MG63 (cell line): ENCODE data around the gene NAPA. TPM values are rescaled to one million over a fixed set of nuclear protein-coding genes. Genes with fewer than 3 reads are reported as not detected.

Experiments used
- DNase-seq: peaks from one replicate; pipeline ENCODE4 v3.0.0-alpha.2; 2020
- H3K27me3 ChIP-seq: fragments of 250-450 bp; sonication (Bioruptor Pico); 2 replicates; pipeline ENCODE4 v1.5.1; 2020; ENCODE audit warnings: mild to moderate bottlenecking, moderate library complexity
- H3K36me3 ChIP-seq: fragments of 250-450 bp; sonication (Bioruptor Pico); 2 replicates; pipeline ENCODE4 v1.5.1; 2020; ENCODE audit warnings: mild to moderate bottlenecking, moderate library complexity
- H3K4me3 ChIP-seq: fragments of 250-450 bp; sonication (Bioruptor Pico); 2 replicates; pipeline ENCODE4 v1.5.1; 2020; ENCODE audit warnings: mild to moderate bottlenecking, moderate library complexity
- H3K9me3 ChIP-seq: fragments of 250-450 bp; sonication (Bioruptor Pico); 2 replicates; pipeline ENCODE4 v1.5.1; 2020; ENCODE audit warnings: mild to moderate bottlenecking, moderate library complexity
- total RNA-seq: library from RNA; depleted of rRNA; stranded (reverse); fragments of >200 nt; shearing (Covaris generic); gene quantifications from 2 replicates; pipeline ENCODE4 v1.2.3, GENCODE V29; 2014; ENCODE audit warnings: low replicate concordance; rRNA removed

NAPA gene
- total RNA-seq, 1 experiment from 2014 or later, result 141 TPM

- Histone ChIP-seq H3K36me3 (no peaks in the 10 kb centered on the region), H3K4me3 (no peak overlapping the region), H3K27me3 (peaks cover 54% of the 10 kb centered on the region), H3K9me3 (peaks cover 16% of the 10 kb centered on the region)
- no peak for DNase-seq
Measured at GRCh38 chr19:47459477-47459876, 55.4 kb downstream of the NAPA start.

GRCh38 chr19:47458672-47459071, 56.2 kb downstream of the NAPA start:
- Histone ChIP-seq H3K4me3 (no peak overlapping the region), H3K9me3 (peaks cover 16% of the 10 kb centered on the region), H3K27me3 (peaks cover 59% of the 10 kb centered on the region), H3K36me3 (no peaks in the 10 kb centered on the region)
- no peak for DNase-seq

- no peak for DNase-seq
- H3K27me3 ChIP-seq, result peaks cover 75% of the 10 kb centered on the region
- H3K9me3 ChIP-seq, result peaks cover 16% of the 10 kb centered on the region
- no peaks in the 10 kb centered on the region for H3K36me3 ChIP-seq
- no peak overlapping the region for H3K4me3 ChIP-seq
Measured at GRCh38 chr19:47456721-47457474, 58.0 kb downstream of the NAPA start.

GRCh38 chr19:47450478-47450877, 64.4 kb downstream of the NAPA start:
- no peaks in the 10 kb centered on the region for H3K36me3 ChIP-seq
- peaks cover 86% of the 10 kb centered on the region for H3K27me3 ChIP-seq
- H3K4me3 ChIP-seq, result no peak overlapping the region
- DNase-seq, result no peak
- H3K9me3 ChIP-seq, result peaks cover 3% of the 10 kb centered on the region

GRCh38 chr19:47448360-47448727, 66.5 kb downstream of the NAPA start:
- Histone ChIP-seq H3K27me3 (peaks cover 85% of the 10 kb centered on the region), H3K4me3 (no peak overlapping the region), H3K36me3 (no peaks in the 10 kb centered on the region), H3K9me3 (no peaks in the 10 kb centered on the region; the same call in none of the 2 replicates)
- no peak for DNase-seq

GRCh38 chr19:47447470-47448359, 67.1 kb downstream of the NAPA start:
- Histone ChIP-seq H3K27me3 (peaks cover 86% of the 10 kb centered on the region), H3K9me3 (no peaks in the 10 kb centered on the region; the same call in none of the 2 replicates), H3K36me3 (no peaks in the 10 kb centered on the region), H3K4me3 (no peak overlapping the region)
- peak; percentile 27 for DNase-seq

- Histone ChIP-seq H3K9me3 (no peaks in the 10 kb centered on the region; the same call in none of the 2 replicates), H3K36me3 (no peaks in the 10 kb centered on the region), H3K27me3 (peaks cover 77% of the 10 kb centered on the region), H3K4me3 (no peak overlapping the region)
- DNase-seq, result no peak
Measured at GRCh38 chr19:47446534-47447469, 68.1 kb downstream of the NAPA start.

- Histone ChIP-seq H3K4me3 (no peak overlapping the region), H3K9me3 (no peaks in the 10 kb centered on the region; the same call in none of the 2 replicates), H3K36me3 (no peaks in the 10 kb centered on the region), H3K27me3 (peaks cover 70% of the 10 kb centered on the region)
- peak; percentile 62 for DNase-seq
Measured at GRCh38 chr19:47445937-47446402, 68.9 kb downstream of the NAPA start.

GRCh38 chr19:47445527-47445926, 69.3 kb downstream of the NAPA start:
- H3K4me3 ChIP-seq, result no peak overlapping the region
- DNase-seq, result no peak
- no peaks in the 10 kb centered on the region; the same call in none of the 2 replicates for H3K9me3 ChIP-seq
- peaks cover 68% of the 10 kb centered on the region for H3K27me3 ChIP-seq
- no peaks in the 10 kb centered on the region for H3K36me3 ChIP-seq

GRCh38 chr19:47444388-47444821, 70.5 kb downstream of the NAPA start:
- H3K27me3 ChIP-seq, result peaks cover 57% of the 10 kb centered on the region
- no peak for DNase-seq
- no peak overlapping the region for H3K4me3 ChIP-seq
- H3K36me3 ChIP-seq, result no peaks in the 10 kb centered on the region
- H3K9me3 ChIP-seq, result no peaks in the 10 kb centered on the region; the same call in none of the 2 replicates

GRCh38 chr19:47443331-47443730, 71.5 kb downstream of the NAPA start:
- Histone ChIP-seq H3K36me3 (no peaks in the 10 kb centered on the region), H3K4me3 (no peak overlapping the region), H3K27me3 (peaks cover 51% of the 10 kb centered on the region), H3K9me3 (no peaks in the 10 kb centered on the region; the same call in none of the 2 replicates)
- no peak for DNase-seq

GRCh38 chr19:47438793-47439220, 76.1 kb downstream of the NAPA start:
- peaks cover 18% of the 10 kb centered on the region for H3K27me3 ChIP-seq
- DNase-seq, result no peak
- no peaks in the 10 kb centered on the region for H3K9me3 ChIP-seq
- no peaks in the 10 kb centered on the region for H3K36me3 ChIP-seq
- H3K4me3 ChIP-seq, result no peak overlapping the region

Other genes starting within 250 kb of the NAPA start
- gene INAFM1, start 240.2 kb downstream of the NAPA start, total RNA-seq, result 5.5 TPM in 1 of 2 replicates, not detected in the other
- gene C5AR1, start 205.2 kb downstream of the NAPA start, total RNA-seq, result not detected in 2 replicates
- gene C5AR2, start 182.9 kb downstream of the NAPA start, total RNA-seq, result not detected in 2 replicates
- 18.0 and 25.3 TPM in 2 replicates for gene DHX34, start 165.7 kb downstream of the NAPA start, total RNA-seq
- 0.56 TPM in 1 of 2 replicates, not detected in the other for gene MEIS3, start 95.5 kb downstream of the NAPA start, total RNA-seq
- not detected in 2 replicates for gene SLC8A2, start 43.2 kb downstream of the NAPA start, total RNA-seq
- gene KPTN, start 30.8 kb downstream of the NAPA start, total RNA-seq, result 9.1 and 31.0 TPM in 2 replicates
- gene ZNF541, start 58.1 kb upstream of the NAPA start, total RNA-seq, result 0.36 and 0.69 TPM in 2 replicates
- gene BICRA, start 94.1 kb upstream of the NAPA start, total RNA-seq, result 0.10 and 0.52 TPM in 2 replicates
- 15.7 and 25.4 TPM in 2 replicates for gene EHD2, start 198.4 kb upstream of the NAPA start, total RNA-seq
- gene NOP53, start 230.5 kb upstream of the NAPA start, total RNA-seq, result 428 and 543 TPM in 2 replicates